Nephron progenitor cell (in vitro differentiated cells): ENCODE measurements around the gene ZNRF3.
"Not testable (repeated sequence)": the region's sequence is repeated elsewhere in the genome, so short reads cannot be mapped to it uniquely, and the experiment has no call there.

Source experiments
- DNase-seq: peaks from one replicate; pipeline ENCODE4 v3.0.0; 2021
- H3K27ac Mint-ChIP-seq: 2 replicates; pipeline ENCODE4 v1.8.0; 2021; ENCODE audit warnings: mild to moderate bottlenecking, moderate library complexity, mixed read lengths
- H3K27me3 Mint-ChIP-seq: 2 replicates; pipeline ENCODE4 v1.8.0; 2021; ENCODE audit warnings: mild to moderate bottlenecking, low read depth, mixed read lengths; ENCODE audit not compliant: poor library complexity
- H3K36me3 Mint-ChIP-seq: 2 replicates; pipeline ENCODE4 v1.8.0; 2021; ENCODE audit warnings: low read depth, mixed read lengths
- H3K4me1 Mint-ChIP-seq: 2 replicates; pipeline ENCODE4 v1.8.0; 2021; ENCODE audit warnings: mixed read lengths
- H3K4me3 Mint-ChIP-seq: 2 replicates; pipeline ENCODE4 v1.8.0; 2021; ENCODE audit warnings: mild to moderate bottlenecking, moderate library complexity, mixed read lengths
- H3K9me3 Mint-ChIP-seq: 2 replicates; pipeline ENCODE4 v1.8.0; 2021; ENCODE audit warnings: mild to moderate bottlenecking, moderate library complexity, mixed read lengths
- TF ChIP-seq, protein P1 (sequence below): fragments of 200-600 bp; sonication (generic); IDR thresholded peaks from 2 replicates; pipeline ENCODE4 v1.5.0; 2021; ENCODE audit warnings: antibody characterized with exemption

ZNRF3 gene

DNA sequence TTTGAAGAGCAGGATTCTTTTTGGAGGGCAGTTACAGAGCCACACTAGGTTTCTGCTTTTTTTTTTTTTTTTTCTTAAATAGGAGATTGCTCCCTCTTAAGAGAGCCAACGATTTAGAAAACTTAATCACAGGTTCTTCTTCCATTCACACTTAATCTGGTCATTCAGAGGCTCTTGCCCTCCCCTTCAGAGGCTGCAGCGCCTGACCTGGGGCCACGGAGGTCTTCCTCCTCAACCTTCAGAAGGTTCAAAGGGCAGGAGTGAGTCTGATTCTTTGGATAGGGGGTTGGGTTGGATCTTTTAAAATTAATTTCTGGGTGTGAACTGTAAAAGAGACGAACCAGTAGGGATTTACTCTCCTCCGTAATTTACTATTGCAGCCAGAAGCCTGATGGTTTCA is 57.1 kb downstream of the ZNRF3 start:
- H3K9me3 Mint-ChIP-seq: peaks cover 8% of the 10 kb centered on the region
- peaks cover 12% of the 10 kb centered on the region for H3K36me3 Mint-ChIP-seq
- peak overlapping the region; percentile 57 for H3K4me3 Mint-ChIP-seq
- no peaks in the 10 kb centered on the region for H3K27me3 Mint-ChIP-seq
- TF ChIP-seq, protein P1, sequence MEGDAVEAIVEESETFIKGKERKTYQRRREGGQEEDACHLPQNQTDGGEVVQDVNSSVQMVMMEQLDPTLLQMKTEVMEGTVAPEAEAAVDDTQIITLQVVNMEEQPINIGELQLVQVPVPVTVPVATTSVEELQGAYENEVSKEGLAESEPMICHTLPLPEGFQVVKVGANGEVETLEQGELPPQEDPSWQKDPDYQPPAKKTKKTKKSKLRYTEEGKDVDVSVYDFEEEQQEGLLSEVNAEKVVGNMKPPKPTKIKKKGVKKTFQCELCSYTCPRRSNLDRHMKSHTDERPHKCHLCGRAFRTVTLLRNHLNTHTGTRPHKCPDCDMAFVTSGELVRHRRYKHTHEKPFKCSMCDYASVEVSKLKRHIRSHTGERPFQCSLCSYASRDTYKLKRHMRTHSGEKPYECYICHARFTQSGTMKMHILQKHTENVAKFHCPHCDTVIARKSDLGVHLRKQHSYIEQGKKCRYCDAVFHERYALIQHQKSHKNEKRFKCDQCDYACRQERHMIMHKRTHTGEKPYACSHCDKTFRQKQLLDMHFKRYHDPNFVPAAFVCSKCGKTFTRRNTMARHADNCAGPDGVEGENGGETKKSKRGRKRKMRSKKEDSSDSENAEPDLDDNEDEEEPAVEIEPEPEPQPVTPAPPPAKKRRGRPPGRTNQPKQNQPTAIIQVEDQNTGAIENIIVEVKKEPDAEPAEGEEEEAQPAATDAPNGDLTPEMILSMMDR: no peak
- H3K4me1 Mint-ChIP-seq: peaks cover 81% of the 10 kb centered on the region
- no peak for DNase-seq
- H3K27ac Mint-ChIP-seq: peak overlapping the region; percentile 99

DNA sequence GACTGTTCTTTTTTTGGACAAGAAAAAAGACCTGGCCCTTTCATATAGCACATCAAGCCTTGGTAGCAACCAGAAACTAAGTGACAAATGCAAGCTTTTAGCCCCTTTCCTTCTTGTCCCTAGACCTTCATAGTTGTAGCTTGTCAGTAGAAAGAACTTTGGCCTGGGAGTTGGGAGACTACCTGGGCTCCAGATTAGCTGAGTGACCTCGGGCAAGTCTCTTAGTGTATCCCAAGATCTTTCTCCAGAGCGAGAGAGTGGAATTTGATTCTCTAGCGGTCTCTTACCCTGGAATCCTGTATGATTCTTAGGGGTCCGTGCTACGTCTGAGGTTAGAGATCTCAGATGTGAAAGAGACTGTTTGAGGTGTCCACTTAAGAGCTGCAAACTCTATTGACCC is 59.0 kb downstream of the ZNRF3 start:
- Mint-ChIP-seq H3K27me3 (no peaks in the 10 kb centered on the region), H3K36me3 (peaks cover 30% of the 10 kb centered on the region), H3K9me3 (peaks cover 26% of the 10 kb centered on the region), H3K27ac (peak overlapping the region; percentile 99), H3K4me1 (peaks cover 65% of the 10 kb centered on the region), H3K4me3 (peak overlapping the region; percentile 45)
- TF ChIP-seq, protein P1: no peak
- no peak for DNase-seq

- no peaks in the 10 kb centered on the region for H3K27me3 Mint-ChIP-seq
- peak; percentile 57 for DNase-seq
- peaks cover 34% of the 10 kb centered on the region for H3K36me3 Mint-ChIP-seq
- H3K9me3 Mint-ChIP-seq: peaks cover 29% of the 10 kb centered on the region
- peaks cover 61% of the 10 kb centered on the region for H3K4me1 Mint-ChIP-seq
- peak overlapping the region; percentile 99 for H3K27ac Mint-ChIP-seq
- TF ChIP-seq, protein P1: no peak
- peak overlapping the region; percentile 72 for H3K4me3 Mint-ChIP-seq
Observed at GRCh38 chr22:28942801-28943500, 59.6 kb downstream of the ZNRF3 start.

- TF ChIP-seq, protein P1: no peak
- Mint-ChIP-seq H3K36me3 (peaks cover 37% of the 10 kb centered on the region), H3K4me1 (peaks cover 58% of the 10 kb centered on the region), H3K27ac (peak overlapping the region; percentile 99), H3K4me3 (peak overlapping the region; percentile 72), H3K9me3 (peaks cover 34% of the 10 kb centered on the region), H3K27me3 (no peaks in the 10 kb centered on the region)
- no peak for DNase-seq
Observed at GRCh38 chr22:28943501-28943879, 60.1 kb downstream of the ZNRF3 start.

DNA sequence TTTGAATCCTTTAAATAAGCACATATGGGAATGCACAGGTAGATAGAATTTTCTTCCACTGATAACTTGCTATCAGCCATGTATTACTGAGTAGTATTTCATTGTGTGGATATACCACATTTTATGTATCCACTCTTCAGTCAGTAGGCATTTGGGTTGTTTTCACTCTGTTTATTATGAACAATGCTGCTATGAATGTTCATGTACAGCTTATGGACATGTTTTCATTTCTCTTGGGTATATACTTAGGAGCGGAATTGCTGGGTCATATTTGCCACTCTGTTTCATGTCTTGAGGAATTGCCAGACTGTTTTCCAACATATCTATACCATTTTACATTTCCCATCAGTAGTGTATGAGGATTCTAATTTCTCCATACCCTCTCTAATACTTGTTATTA is 63.8 kb downstream of the ZNRF3 start:
- TF ChIP-seq, protein P1: no peak
- H3K4me3 Mint-ChIP-seq: no peak overlapping the region
- no peak for DNase-seq
- H3K27me3 Mint-ChIP-seq: no peaks in the 10 kb centered on the region
- H3K36me3 Mint-ChIP-seq: peaks cover 39% of the 10 kb centered on the region
- peaks cover 49% of the 10 kb centered on the region for H3K4me1 Mint-ChIP-seq
- H3K27ac Mint-ChIP-seq: no peak overlapping the region
- peaks cover 36% of the 10 kb centered on the region for H3K9me3 Mint-ChIP-seq

- H3K27ac Mint-ChIP-seq: no peak overlapping the region
- no peaks in the 10 kb centered on the region for H3K27me3 Mint-ChIP-seq
- peaks cover 39% of the 10 kb centered on the region for H3K36me3 Mint-ChIP-seq
- DNase-seq: no peak
- peaks cover 36% of the 10 kb centered on the region for H3K9me3 Mint-ChIP-seq
- H3K4me3 Mint-ChIP-seq: no peak overlapping the region
- peaks cover 49% of the 10 kb centered on the region for H3K4me1 Mint-ChIP-seq
- TF ChIP-seq, protein P1: no peak
Observed at GRCh38 chr22:28948424-28948823, 65.1 kb downstream of the ZNRF3 start.

GRCh38 chr22:28948860-28949551 is 65.6 kb downstream of the ZNRF3 start:
- not testable (repeated sequence) for DNase-seq, H3K27me3 Mint-ChIP-seq, H3K4me3 Mint-ChIP-seq
- peak overlapping the region; percentile 42 for H3K27ac Mint-ChIP-seq
- peaks cover 49% of the 10 kb centered on the region for H3K4me1 Mint-ChIP-seq
- H3K36me3 Mint-ChIP-seq: peaks cover 35% of the 10 kb centered on the region
- peaks cover 35% of the 10 kb centered on the region for H3K9me3 Mint-ChIP-seq
